PFSK-1 (cell line): Measurements from ENCODE around the gene CRADD.

ENCODE experiments used
- FOXP2 ChIP-seq: optimal IDR thresholded peaks from 2 replicates; pipeline ENCODE3; 2011; ENCODE audit warnings: borderline replicate concordance, control low read depth, inconsistent platforms; ENCODE audit not compliant: insufficient read depth; ENCODE audit errors: extremely low read length, extremely low read depth
- POLR2AphosphoS5 ChIP-seq: IDR thresholded peaks from 2 replicates; pipeline ENCODE4 v1.6.1; 2012; ENCODE audit warnings: low read depth, mild to moderate bottlenecking, control low read depth, low read length, moderate library complexity
- REST ChIP-seq, 2 experiments: IDR thresholded peaks; 2 replicates each; pipeline versions ENCODE4 v1.6.1 to v1.8.0; 2011 to 2012; ENCODE audit warnings: low read depth in 2 of 2, low read length in 2 of 2, control low read depth in 1 of 2, inconsistent platforms in 1 of 2, mild to moderate bottlenecking in 1 of 2, moderate library complexity in 1 of 2; ENCODE audit not compliant: insufficient read depth in 1 of 2
- SIN3A ChIP-seq: IDR thresholded peaks from 2 replicates; pipeline ENCODE4 v1.6.1; 2012; ENCODE audit warnings: mild to moderate bottlenecking, low read length, moderate library complexity, borderline replicate concordance; ENCODE audit not compliant: insufficient read depth
- TAF1 ChIP-seq: IDR thresholded peaks from 2 replicates; pipeline ENCODE4 v1.6.1; 2012; ENCODE audit warnings: low read length, control low read depth, borderline replicate concordance; ENCODE audit not compliant: insufficient read depth

The CRADD gene

GRCh38 chr12:93638954-93639353, 38.2 kb upstream of the CRADD start:
- no peak for TF ChIP-seq FOXP2

- TF ChIP-seq SIN3A (no peak), TAF1 (no peak), REST (IDR thresholded peaks at IDR 0.05; ENCODE audit: insufficient read depth in 1 of 2, low read depth in 2 of 2, low read length in 2 of 2) (no peak), POLR2AphosphoS5 (no peak), FOXP2 (no peak)
Measured at GRCh38 chr12:93639406-93639805, 37.8 kb upstream of the CRADD start.

- TF ChIP-seq REST (IDR thresholded peaks at IDR 0.05; ENCODE audit: insufficient read depth in 1 of 2, low read depth in 2 of 2, low read length in 2 of 2): no peak
- TF ChIP-seq SIN3A: no peak
- TF ChIP-seq FOXP2: no peak
- TF ChIP-seq TAF1: no peak
- TF ChIP-seq POLR2AphosphoS5: no peak
Measured at GRCh38 chr12:93642751-93643150, 34.4 kb upstream of the CRADD start.

- no peak for TF ChIP-seq SIN3A
- TF ChIP-seq POLR2AphosphoS5: no peak
Measured at GRCh38 chr12:93645702-93646101, 31.5 kb upstream of the CRADD start.

- no peak for TF ChIP-seq TAF1
- TF ChIP-seq SIN3A: no peak
- no peak for TF ChIP-seq REST (IDR thresholded peaks at IDR 0.05; ENCODE audit: insufficient read depth in 1 of 2, low read depth in 2 of 2, low read length in 2 of 2)
- no peak for TF ChIP-seq FOXP2
- TF ChIP-seq POLR2AphosphoS5: no peak
Measured at GRCh38 chr12:93650626-93651025, 26.5 kb upstream of the CRADD start.

- TF ChIP-seq FOXP2 (no peak), SIN3A (no peak), TAF1 (no peak), POLR2AphosphoS5 (no peak), REST (IDR thresholded peaks at IDR 0.05; ENCODE audit: insufficient read depth in 1 of 2, low read depth in 2 of 2, low read length in 2 of 2) (no peak)
Measured at GRCh38 chr12:93653079-93653478, 24.1 kb upstream of the CRADD start.
